Mucosa of descending colon (tissue), 3 donors: ENCODE results near the gene LRRC27. TPM values are rescaled to one million over a fixed set of nuclear protein-coding genes. Genes with fewer than 3 reads are reported as not detected.

ENCODE experiments used
- ATAC-seq: fragments of 200-7000 bp; cut with Tn5 transposase; one replicate; pipeline ENCODE4 v1.9.1; 2020; ENCODE audit warnings: mild to moderate bottlenecking, moderate library complexity
- DNase-seq, 3 donors: peaks; one replicate each; pipeline ENCODE4 v3.0.0-alpha.2; 2020
- H3K36me3 ChIP-seq: fragments of 200-600 bp; one replicate; pipeline ENCODE4 v1.8.0; 2021; ENCODE audit warnings: low read depth, mild to moderate bottlenecking
- H3K4me1 ChIP-seq: fragments of 200-600 bp; one replicate; pipeline ENCODE4 v1.8.0; 2021; ENCODE audit warnings: low read depth, mild to moderate bottlenecking
- H3K4me3 ChIP-seq: fragments of 200-600 bp; one replicate; pipeline ENCODE4 v1.8.0; 2021; ENCODE audit warnings: mild to moderate bottlenecking
- H3K9me3 ChIP-seq: fragments of 200-600 bp; one replicate; pipeline ENCODE4 v1.8.0; 2021; ENCODE audit warnings: mild to moderate bottlenecking
- intact Hi-C, 2 donors: fragments of 100-400 bp; cut with DNase I in 1 of 2; cut with micrococcal nuclease in 1 of 2; formaldehyde crosslinking; loops; one replicate each; pipeline versions ENCODE4 v1.11.0 to v1.11.1; 2022; cut with DNase I, micrococcal nuclease
- total RNA-seq, 3 donors: library from RNA; stranded (reverse); fragmentation: NEBNext Ultra II Directional in 2 of 3; extraction: Animal tissue kit (Norgen Biotek cat#: 25700) in 2 of 3; gene quantifications; one replicate each; pipeline versions ENCODE4 v1.2.1 to v1.2.4, GENCODE V29; 2021 to 2023
- TF ChIP-seq, protein P1 (sequence below): fragments of 200-600 bp; IDR thresholded peaks from one replicate; pipeline ENCODE4 v1.8.0; 2022; ENCODE audit warnings: antibody characterized with exemption, mild to moderate bottlenecking
- donor health status: DM: no; HTN: no; CAD: no; lungs with moderate emphysema.
- donor health status: DM: no; HTN: no; CAD: no.
- donor health status: DM: no; HTN: yes; CAD: no.

LRRC27 gene
- total RNA-seq, 3 donors from 2014 or later: 6.9 to 12.2 (median 11.1) TPM

DNA sequence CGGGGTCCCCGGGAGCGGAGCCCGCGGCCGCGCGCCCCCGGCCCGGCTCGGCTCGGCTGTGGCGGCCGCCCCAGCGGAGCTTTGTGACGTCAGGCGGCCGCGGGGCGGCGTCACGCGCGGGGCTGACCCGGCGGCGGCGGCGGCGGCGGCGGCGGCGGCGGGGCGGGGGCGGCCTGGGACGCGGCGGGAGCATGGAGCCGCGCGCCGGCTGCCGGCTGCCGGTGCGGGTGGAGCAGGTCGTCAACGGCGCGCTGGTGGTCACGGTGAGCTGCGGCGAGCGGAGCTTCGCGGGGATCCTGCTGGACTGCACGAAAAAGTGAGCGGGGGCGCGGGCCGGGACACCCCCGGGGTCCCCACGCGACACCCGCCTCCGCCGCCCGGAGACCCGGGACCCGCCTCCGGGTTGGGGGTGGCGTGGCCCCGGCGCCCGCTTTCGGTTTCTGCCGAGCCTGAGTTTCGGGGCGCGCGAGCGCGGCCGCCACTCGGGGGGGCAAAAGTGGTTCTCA lies 65.1 kb downstream of the LRRC27 start, which contains the start of gene PWWP2B:
Gene PWWP2B, plus strand, starts transcription at position 165 of the 506 bp plus-strand sequence. Its CDS starts 27 bp downstream, at position 192.
- DNase-seq (peak; percentile 70 to 83 (median 77)), ATAC-seq (peak; percentile 4)
- intact Hi-C loops: no loop called here
- Histone ChIP-seq H3K9me3 (no peaks in the 10 kb centered on the region), H3K36me3 (no peaks in the 10 kb centered on the region), H3K4me3 (peak within 1 kb of the TSS; percentile 77), H3K4me1 (peaks cover 40% of the 10 kb centered on the region)
- TF ChIP-seq, protein P1, sequence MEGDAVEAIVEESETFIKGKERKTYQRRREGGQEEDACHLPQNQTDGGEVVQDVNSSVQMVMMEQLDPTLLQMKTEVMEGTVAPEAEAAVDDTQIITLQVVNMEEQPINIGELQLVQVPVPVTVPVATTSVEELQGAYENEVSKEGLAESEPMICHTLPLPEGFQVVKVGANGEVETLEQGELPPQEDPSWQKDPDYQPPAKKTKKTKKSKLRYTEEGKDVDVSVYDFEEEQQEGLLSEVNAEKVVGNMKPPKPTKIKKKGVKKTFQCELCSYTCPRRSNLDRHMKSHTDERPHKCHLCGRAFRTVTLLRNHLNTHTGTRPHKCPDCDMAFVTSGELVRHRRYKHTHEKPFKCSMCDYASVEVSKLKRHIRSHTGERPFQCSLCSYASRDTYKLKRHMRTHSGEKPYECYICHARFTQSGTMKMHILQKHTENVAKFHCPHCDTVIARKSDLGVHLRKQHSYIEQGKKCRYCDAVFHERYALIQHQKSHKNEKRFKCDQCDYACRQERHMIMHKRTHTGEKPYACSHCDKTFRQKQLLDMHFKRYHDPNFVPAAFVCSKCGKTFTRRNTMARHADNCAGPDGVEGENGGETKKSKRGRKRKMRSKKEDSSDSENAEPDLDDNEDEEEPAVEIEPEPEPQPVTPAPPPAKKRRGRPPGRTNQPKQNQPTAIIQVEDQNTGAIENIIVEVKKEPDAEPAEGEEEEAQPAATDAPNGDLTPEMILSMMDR: no peak

DNA sequence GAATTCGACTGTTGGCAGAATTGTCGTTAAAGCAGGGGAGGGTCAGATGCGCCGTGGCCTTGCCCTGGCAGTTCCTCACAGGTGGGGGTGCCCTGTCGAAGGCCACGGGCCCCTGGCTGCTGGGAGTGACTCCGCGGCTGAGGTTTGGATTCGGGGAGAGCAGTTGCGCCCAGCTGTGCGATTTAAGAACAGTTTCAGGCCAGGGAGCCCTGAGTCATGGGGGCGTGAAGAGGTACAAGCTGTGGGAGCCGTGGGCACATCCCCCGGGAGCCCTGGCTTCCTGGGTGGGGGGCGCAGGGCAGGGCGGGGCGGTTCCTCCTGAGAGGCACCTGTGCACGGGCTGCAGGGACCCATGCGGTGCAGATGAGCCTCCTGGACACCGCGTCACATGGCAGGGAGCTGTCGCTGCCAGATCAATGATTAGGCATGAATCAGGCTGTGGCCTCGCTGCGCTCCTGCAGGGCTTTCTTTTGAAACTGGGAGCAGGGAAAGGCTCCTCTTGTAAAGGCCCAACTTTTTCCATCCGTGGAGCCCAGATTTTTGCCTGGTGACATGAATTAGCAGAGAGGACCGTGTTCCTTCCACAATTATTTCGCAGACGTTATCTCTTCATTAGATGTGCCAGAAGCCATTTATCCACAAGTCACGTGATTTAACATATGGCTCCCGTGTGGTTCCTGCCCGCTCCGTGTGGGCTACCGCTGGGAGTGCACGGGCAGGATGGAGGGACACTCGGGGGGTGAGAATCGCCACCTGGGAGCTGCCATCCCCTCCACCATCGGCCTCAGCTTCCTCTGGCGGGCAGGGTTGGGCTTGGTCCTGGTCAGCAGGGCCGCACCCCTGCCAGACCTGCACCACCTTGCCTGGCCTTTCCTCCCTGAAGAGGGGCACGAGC lies 65.9 kb downstream of the LRRC27 start:
- intact Hi-C loops: no loop called here
- peak; percentile 25 for ATAC-seq

DNA sequence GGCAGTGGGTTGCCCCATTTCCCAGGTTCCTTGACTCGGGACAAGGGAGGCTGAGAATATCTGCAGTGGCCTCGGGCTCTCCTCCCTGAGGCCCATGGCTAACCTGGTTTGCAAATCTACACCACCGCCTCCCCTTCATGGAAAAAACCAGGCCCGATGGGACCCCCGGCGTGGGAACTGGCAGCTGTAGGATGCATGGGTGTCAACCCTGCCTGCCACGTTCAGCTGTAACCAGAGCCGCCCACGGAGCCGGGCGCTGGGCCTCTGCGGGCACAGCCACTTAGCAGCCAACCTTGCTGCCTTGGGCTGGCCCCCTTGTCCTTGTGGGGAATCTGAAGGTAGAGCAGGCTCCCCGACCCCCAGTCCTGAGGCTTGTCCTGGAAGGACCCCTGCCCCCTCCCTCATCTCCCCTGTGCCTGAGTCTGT lies 66.6 kb downstream of the LRRC27 start:
- ATAC-seq: no peak
- Histone ChIP-seq H3K36me3 (no peaks in the 10 kb centered on the region), H3K4me3 (no peak overlapping the region), H3K9me3 (no peaks in the 10 kb centered on the region), H3K4me1 (peaks cover 48% of the 10 kb centered on the region)
- TF ChIP-seq, protein P1: no peak
- DNase-seq: peak in 2 of 3 donors; percentile 63 to 70
- intact Hi-C loops: no loop called here

More for the DNA sequence above, 65.9 kb downstream of the LRRC27 start:
- peak; percentile 64 to 84 (median 78) for DNase-seq
- H3K36me3 ChIP-seq: no peaks in the 10 kb centered on the region
- no peaks in the 10 kb centered on the region for H3K9me3 ChIP-seq
- peak overlapping the region; percentile 77 for H3K4me3 ChIP-seq
- TF ChIP-seq, protein P1: no peak
- H3K4me1 ChIP-seq: peaks cover 47% of the 10 kb centered on the region

DNA sequence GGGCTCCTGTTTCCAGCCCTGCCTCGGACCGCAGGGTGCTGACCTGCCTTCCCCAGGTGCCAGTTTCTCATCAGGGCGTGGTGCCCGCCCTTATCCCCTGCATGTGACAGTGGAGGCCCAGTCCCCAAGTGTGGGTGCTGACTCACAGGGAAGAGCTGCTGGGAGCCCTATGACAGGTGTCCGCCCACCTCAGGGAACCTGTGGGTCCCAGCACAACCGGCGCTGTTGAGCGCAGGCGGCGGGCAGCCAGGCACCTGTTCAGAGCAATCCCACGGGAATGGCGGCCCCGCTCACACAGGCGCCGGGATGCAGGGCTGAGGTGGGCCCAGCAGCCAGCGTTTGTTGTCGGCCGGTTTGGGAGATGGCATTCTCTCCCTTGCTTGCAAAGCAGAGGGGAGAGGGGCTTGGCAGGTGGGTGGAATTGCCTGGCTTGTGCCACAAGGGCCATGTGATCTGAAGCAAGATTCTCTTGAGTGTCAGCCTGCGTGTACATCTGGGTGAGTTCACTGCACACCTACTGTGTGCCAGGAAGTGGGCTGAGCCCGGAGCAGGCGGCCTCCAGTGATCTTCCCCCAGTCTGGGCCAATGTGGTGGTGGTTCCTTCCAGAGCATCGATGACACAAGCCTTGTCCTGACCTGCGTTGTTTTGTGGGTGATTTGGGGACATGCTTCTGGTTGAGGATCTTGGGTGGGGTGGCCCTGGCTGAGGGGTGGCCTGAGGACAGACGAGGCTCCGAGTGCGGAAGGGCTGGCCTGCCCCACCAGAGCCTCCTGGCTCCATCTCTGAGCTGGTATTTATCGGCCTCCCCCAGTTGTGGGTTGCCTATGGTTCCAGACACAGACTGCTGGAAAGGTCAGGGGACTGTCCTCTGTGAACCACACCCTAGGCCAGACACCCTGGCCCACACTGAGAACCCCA lies 67.4 kb downstream of the LRRC27 start:
- intact Hi-C loops: no loop called here
- TF ChIP-seq, protein P1: no peak
- peak; percentile 70 to 88 (median 80) for DNase-seq
- H3K4me1 ChIP-seq: peaks cover 53% of the 10 kb centered on the region
- no peaks in the 10 kb centered on the region for H3K36me3 ChIP-seq
- H3K4me3 ChIP-seq: no peak overlapping the region
- peak; percentile 54 for ATAC-seq
- H3K9me3 ChIP-seq: no peaks in the 10 kb centered on the region

DNA sequence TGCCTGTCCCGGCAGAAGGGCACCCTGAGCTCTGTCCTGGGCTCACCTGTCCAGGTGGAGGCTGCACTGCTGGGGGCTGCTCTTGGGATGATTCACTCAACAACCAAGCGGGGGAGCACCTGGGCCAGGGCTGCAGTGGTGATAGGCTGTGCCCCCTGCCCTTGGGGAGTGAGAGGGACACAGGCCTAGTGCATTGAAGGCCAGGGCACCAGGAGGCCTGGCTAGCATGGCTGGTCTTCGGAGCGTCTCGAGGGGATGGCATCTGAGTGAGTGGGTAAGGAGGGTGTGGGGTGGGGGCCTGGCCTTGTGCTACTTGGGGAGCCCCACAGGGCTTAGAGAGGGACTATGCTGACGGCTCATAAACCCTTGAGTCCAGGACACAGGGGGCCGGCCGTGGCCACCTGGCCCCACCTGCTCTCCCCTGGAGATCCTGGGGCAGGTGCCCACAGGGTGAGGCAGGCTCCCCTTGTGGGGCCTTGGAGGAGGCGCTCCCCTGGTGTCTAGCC lies 68.1 kb downstream of the LRRC27 start:
- DNase-seq: peak in 2 of 3 donors; percentile 55 to 62
- Histone ChIP-seq H3K4me1 (peaks cover 54% of the 10 kb centered on the region), H3K4me3 (no peak overlapping the region), H3K36me3 (no peaks in the 10 kb centered on the region), H3K9me3 (no peaks in the 10 kb centered on the region)
- intact Hi-C loops: no loop called here
- ATAC-seq: no peak
- TF ChIP-seq, protein P1: no peak
